ENCODE results near the gene MYO9B. TPM values are rescaled to one million over a fixed set of nuclear protein-coding genes. Genes with fewer than 3 reads are reported as not detected.

MYO9B gene
- total and polyA plus RNA-seq, 9 of the 15 experiments (the other 6 are each of a cell fraction or from before 2014, with no cell fraction given): 2.4 to 77.6 (median 23.0) TPM

DNA sequence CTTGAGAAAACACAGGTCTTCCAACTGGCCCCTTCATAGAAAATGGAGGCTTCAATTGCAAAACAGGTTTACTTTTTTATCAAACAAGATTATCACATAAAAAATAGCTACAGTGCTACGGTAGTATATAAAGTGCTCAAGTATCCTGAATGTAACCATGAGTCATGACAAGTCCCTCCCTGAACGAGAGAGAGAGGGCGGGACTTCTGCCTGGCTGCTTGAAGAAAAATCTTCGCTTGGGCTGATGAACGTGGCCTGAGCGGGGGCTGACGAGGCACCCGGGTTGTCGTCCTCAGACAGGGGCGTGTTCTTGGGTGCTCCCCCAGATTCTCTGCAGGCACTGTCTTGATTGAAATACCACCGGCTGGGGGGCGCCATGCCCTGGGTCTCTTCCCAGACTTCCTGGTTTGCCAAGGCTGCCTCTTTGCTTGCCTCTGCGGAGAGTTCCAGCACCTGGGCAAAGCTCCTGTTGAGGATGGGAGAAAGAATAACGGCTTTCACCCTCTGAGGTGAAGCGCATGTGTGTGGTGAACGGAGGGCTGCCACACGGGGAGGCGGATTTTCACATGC is 25.8 kb upstream of the MYO9B start:
- Histone ChIP-seq H3K4me3 (no peak overlapping the region), H3K9ac (ENCODE audit: insufficient read depth in 1 of 2, low read depth in 2 of 2, low read length in 2 of 2) (no peak overlapping the region), H4K20me1 (replicated peaks; ENCODE audit: control insufficient read depth, insufficient read depth, low read length) (peaks cover 13% of the 10 kb centered on the region; the same call in 1 of the 2 replicates), H3K27ac (ENCODE audit: extremely low read depth, low read depth, low read length) (no peak overlapping the region), H3K27me3 (ENCODE audit: control insufficient read depth in 2 of 2, insufficient read depth in 2 of 2, low read length in 2 of 2) (no peaks in the 10 kb centered on the region), H3K36me3 (ENCODE audit: control insufficient read depth, insufficient read depth, low read length) (peaks cover 59% of the 10 kb centered on the region), H3K9me3 (replicated peaks; ENCODE audit: control insufficient read depth, insufficient read depth, low read depth, low read length) (no peaks in the 10 kb centered on the region), H3K4me1 (replicated peaks in 1 of 2; ENCODE audit: control insufficient read depth in 2 of 2, insufficient read depth in 2 of 2, low read length in 2 of 2) (no peaks in the 10 kb centered on the region), H2AFZ (ENCODE audit: low read depth, low read length) (no peak overlapping the region), H3K79me2 (ENCODE audit: control insufficient read depth, insufficient read depth, low read length) (no peaks in the 10 kb centered on the region), H3K9me1 (ENCODE audit: control insufficient read depth, insufficient read depth, low read length) (peaks cover 4% of the 10 kb centered on the region), H3K4me2 (ENCODE audit: insufficient read depth, low read length) (no peak overlapping the region)
- intact Hi-C loops (cut with micrococcal nuclease) (loop anchor here (5.0 kb wide), 1 partner anchor 277 kb away; no protein-coding TSS in a partner anchor), in situ Hi-C loops (cut with MboI) (no loop called here)
- ATAC-seq (peak; percentile 37; the same call in 1 of the 3 replicates), FAIRE-seq (no peak), DNase-seq (ENCODE audit: extremely low read depth in 1 of 4, low spot score in 3 of 4) (no peak)
- ChIA-PET POLR2A (interaction anchor here (0.6 to 1.2 kb wide), 4 partner anchors 8 to 420 kb away, joined by 3 to 4 read pairs (median 4); partner anchors contain the start of gene USE1), CTCF (ENCODE audit: low intra/inter-chr PET ratio) (no interaction called here)
- peak; percentile 10; the same call in 1 of the 2 replicates for TF ChIP-seq ATF3 (IDR thresholded peaks at IDR 0.05)
- no peak for TF ChIP-seq ATF3 (CRISPR knock-in tag; conservative IDR thresholded peaks at IDR 0.05)
- TF ChIP-seq, protein P1, sequence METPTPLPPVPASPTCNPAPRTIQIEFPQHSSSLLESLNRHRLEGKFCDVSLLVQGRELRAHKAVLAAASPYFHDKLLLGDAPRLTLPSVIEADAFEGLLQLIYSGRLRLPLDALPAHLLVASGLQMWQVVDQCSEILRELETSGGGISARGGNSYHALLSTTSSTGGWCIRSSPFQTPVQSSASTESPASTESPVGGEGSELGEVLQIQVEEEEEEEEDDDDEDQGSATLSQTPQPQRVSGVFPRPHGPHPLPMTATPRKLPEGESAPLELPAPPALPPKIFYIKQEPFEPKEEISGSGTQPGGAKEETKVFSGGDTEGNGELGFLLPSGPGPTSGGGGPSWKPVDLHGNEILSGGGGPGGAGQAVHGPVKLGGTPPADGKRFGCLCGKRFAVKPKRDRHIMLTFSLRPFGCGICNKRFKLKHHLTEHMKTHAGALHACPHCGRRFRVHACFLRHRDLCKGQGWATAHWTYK (CRISPR knock-in tag; IDR thresholded peaks at IDR 0.05): no peak
- 76% methylated on average over 18 of the region's 18 CpGs for WGBS (ENCODE audit: insufficient coverage, low coverage, missing lambda C conversion rate)
- no TSS peak for BruUV-seq (replicated peaks)
